Breast epithelium (tissue), 4 donors: Measurements from ENCODE around the gene PTPN9. TPM values are rescaled to one million over a fixed set of nuclear protein-coding genes. Genes with fewer than 3 reads are reported as not detected.
"Not testable (repeated sequence)": the region's sequence is repeated elsewhere in the genome, so short reads cannot be mapped to it uniquely, and the experiment has no call there.

Experiments used
- DNase-seq, 2 donors: peaks; one replicate each; pipeline ENCODE4 v3.0.0-alpha.2; 2019; ENCODE audit warnings: low spot score in 2 of 2
- H3K27ac ChIP-seq, 2 donors: fragments of 200-600 bp; sonication (generic) in 1 of 2; one replicate each; pipeline ENCODE4 v1.5.1; 2016 to 2019; ENCODE audit warnings: mild to moderate bottlenecking in 1 of 2
- H3K27me3 ChIP-seq, 2 donors: fragments of 200-600 bp; sonication (generic) in 1 of 2; one replicate each; pipeline versions ENCODE4 v1.5.1 to v1.6.0; 2017 to 2019; ENCODE audit warnings: control low read depth in 1 of 2, mild to moderate bottlenecking in 1 of 2
- H3K36me3 ChIP-seq: fragments of 200-600 bp; one replicate; pipeline ENCODE4 v1.5.1; 2019
- H3K4me1 ChIP-seq, 2 donors: fragments of 200-600 bp; sonication (generic); one replicate each; pipeline ENCODE4 v1.5.1; 2016 to 2019; ENCODE audit warnings: control low read depth in 1 of 2
- H3K4me3 ChIP-seq, 3 donors: fragments of 200-600 bp; sonication (generic); 1 replicate in 2 of 3; 2 replicates in 1 of 3; pipeline ENCODE4 v1.5.1; 2016 to 2019; ENCODE audit warnings: mild to moderate bottlenecking in 3 of 3, moderate library complexity in 2 of 3
- H3K9me3 ChIP-seq, 2 donors: fragments of 200-600 bp; sonication (generic) in 1 of 2; one replicate each; pipeline ENCODE4 v1.5.1; 2016 to 2019; ENCODE audit warnings: control low read depth in 1 of 2
- POLR2A ChIP-seq: fragments of 450-650 bp; IDR thresholded peaks from one replicate; pipeline ENCODE4 v1.6.1; 2016; ENCODE audit warnings: antibody characterized with exemption, mild to moderate bottlenecking, moderate library complexity
- POLR2AphosphoS5 ChIP-seq, 3 donors: sonication (generic); formaldehyde crosslinking; IDR thresholded peaks; one replicate each; pipeline ENCODE4 v1.6.1; 2017; ENCODE audit warnings: antibody characterized with exemption in 3 of 3
- intact Hi-C: fragments of 100-400 bp; cut with DNase I; formaldehyde crosslinking; loops from one replicate; pipeline ENCODE4 v1.15.1; 2023; ENCODE audit warnings: low total_unique reads
- total RNA-seq, 3 donors: library from RNA; depleted of rRNA; stranded (reverse); fragments of >200 nt; gene quantifications; one replicate each; pipeline ENCODE4 v1.1.0, GENCODE V29; 2016
- TF ChIP-seq, protein P1 (sequence below), 3 donors: fragments of 450-650 bp; IDR thresholded peaks; one replicate each; pipeline ENCODE4 v1.5.1; 2016 to 2017; ENCODE audit warnings: antibody characterized with exemption in 3 of 3, mild to moderate bottlenecking in 3 of 3, moderate library complexity in 3 of 3

The PTPN9 gene
- total RNA-seq, 3 donors from 2014 or later = 16.2 to 23.9 (median 19.9) TPM

DNA sequence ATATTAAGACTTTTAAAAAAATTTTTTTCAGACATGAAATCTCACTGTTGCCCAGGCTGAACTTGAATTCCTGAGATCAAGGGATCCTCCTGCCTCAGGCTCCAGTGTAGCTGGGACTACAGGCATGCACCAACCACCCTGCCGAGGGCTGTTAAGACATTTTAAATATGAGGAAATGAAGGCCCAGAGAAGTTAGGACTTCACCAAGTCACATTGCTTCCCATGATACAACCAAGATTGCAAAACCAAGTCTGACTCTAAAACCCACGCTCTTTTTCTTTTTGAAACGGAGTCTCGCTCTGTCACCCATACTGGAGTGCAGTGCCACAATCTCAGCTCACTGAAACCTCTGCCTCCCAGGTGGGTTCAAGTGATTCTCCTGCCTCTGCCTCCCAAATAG is 28.0 kb downstream of the PTPN9 start:
- H3K4me1 ChIP-seq = no peaks in the 10 kb centered on the region
- no peaks in the 10 kb centered on the region for H3K36me3 ChIP-seq
- DNase-seq = no peak
- intact Hi-C loops = no loop called here
- H3K4me3 ChIP-seq = no peak overlapping the region
- H3K9me3 ChIP-seq = no peaks in the 10 kb centered on the region
- H3K27me3 ChIP-seq = no peaks in the 10 kb centered on the region
- TF ChIP-seq, protein P1, sequence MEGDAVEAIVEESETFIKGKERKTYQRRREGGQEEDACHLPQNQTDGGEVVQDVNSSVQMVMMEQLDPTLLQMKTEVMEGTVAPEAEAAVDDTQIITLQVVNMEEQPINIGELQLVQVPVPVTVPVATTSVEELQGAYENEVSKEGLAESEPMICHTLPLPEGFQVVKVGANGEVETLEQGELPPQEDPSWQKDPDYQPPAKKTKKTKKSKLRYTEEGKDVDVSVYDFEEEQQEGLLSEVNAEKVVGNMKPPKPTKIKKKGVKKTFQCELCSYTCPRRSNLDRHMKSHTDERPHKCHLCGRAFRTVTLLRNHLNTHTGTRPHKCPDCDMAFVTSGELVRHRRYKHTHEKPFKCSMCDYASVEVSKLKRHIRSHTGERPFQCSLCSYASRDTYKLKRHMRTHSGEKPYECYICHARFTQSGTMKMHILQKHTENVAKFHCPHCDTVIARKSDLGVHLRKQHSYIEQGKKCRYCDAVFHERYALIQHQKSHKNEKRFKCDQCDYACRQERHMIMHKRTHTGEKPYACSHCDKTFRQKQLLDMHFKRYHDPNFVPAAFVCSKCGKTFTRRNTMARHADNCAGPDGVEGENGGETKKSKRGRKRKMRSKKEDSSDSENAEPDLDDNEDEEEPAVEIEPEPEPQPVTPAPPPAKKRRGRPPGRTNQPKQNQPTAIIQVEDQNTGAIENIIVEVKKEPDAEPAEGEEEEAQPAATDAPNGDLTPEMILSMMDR (IDR thresholded peaks at IDR 0.05) = no peak
- no peak for TF ChIP-seq POLR2AphosphoS5 (IDR thresholded peaks at IDR 0.05)
- no peak for TF ChIP-seq POLR2A
- no peak overlapping the region for H3K27ac ChIP-seq

DNA sequence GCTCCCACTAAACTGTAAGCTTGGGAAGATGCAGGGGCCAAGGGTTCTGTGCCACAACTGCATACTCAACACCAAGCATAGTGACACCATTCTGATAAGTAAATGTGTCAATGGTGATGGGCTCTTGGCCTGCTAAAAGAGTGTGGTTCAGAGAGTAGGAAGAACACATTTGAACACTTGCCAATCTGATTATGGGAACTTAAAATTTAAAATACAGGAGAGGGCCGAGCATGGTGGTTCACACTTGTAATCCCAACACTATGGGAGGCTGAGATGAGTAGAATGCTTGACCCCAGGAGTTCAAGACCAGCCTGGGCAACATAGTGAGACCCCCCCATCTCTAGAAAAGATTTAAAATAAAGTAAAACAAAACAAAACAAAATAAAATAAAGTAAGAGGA is 34.1 kb downstream of the PTPN9 start:
- DNase-seq = no peak
- Histone ChIP-seq H3K4me3 (no peak overlapping the region), H3K9me3 (no peaks in the 10 kb centered on the region), H3K27ac (no peak overlapping the region), H3K4me1 (no peaks in the 10 kb centered on the region), H3K27me3 (no peaks in the 10 kb centered on the region), H3K36me3 (no peaks in the 10 kb centered on the region)
- TF ChIP-seq POLR2A = no peak
- intact Hi-C loops = no loop called here

DNA sequence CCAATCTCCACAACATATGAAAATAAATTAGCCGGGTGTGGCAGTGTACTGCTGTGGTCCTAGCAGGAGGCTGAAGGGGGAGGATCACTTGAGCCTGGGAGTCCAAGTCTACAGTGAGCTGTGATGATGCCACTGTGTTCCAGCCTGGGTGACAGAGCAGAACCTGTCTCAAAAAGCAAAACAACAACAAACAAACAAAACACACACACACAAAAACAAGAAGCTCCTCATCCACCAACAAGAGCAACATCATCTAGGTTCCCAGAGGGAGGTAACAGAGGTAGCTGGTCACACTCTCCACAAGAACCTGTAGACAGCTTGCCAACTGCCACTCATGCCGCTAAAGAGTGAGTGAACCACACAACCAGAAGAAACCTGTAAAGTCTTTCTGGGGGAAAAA is 34.8 kb downstream of the PTPN9 start:
- Histone ChIP-seq H3K4me3 (no peak overlapping the region), H3K36me3 (no peaks in the 10 kb centered on the region), H3K27ac (peak overlapping the region in 1 of 2 donors; percentile 9), H3K4me1 (no peaks in the 10 kb centered on the region), H3K9me3 (no peaks in the 10 kb centered on the region), H3K27me3 (no peaks in the 10 kb centered on the region)
- no peak for TF ChIP-seq POLR2A
- TF ChIP-seq, protein P1 (IDR thresholded peaks at IDR 0.05) = no peak
- no peak for TF ChIP-seq POLR2AphosphoS5 (IDR thresholded peaks at IDR 0.05)
- DNase-seq = no peak
- intact Hi-C loops = no loop called here

DNA sequence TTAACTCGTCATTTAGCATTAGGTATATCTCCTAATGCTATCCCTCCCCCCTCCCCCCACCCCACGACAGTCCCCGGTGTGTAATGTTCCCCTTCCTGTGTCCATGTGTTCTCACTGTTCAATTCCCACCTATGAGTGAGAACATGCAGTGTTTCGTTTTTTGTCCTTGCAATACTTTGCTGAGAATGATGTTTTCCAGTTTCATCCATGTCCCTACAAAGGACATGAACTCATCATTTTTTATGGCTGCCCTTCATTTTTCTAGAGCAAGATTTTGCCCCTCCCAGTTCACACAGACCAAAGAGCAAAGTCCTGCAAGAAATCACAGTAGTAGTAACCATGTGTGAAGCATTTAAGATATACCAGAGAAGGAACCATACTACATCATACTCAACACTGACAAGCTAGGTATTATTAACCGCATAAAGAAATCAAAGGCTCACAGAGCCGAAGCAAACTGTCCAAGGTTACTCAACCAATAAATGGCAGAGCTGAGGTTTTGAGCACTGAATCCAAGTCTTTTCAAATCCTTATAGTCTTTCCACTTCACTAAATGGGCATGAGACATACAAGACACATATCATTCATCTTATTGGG is 36.1 kb downstream of the PTPN9 start:
- peak overlapping the region in 1 of 2 donors; percentile 23 for H3K27ac ChIP-seq
- H3K9me3 ChIP-seq, H3K4me3 ChIP-seq, DNase-seq, H3K4me1 ChIP-seq, H3K27me3 ChIP-seq, intact Hi-C loops, H3K36me3 ChIP-seq: not testable (repeated sequence)

DNA sequence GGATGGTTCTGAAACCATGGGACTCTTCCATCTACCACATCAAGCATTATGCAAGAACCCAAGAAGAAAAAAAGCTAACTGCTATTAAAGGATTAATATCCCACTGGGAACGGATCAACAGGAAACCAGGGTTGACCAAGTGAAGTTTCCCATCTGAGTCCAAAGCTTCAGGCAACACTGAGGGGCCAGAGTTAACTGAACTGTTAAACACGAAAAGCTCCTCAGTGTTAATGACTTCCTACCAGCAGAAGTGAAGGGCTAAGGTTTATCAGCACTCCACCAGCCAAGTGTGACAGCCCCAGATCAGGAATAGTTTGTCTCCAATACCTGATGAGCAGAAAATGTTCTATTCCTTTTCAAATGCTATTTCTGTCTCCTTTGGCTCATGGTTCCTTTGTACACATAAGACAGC is 36.7 kb downstream of the PTPN9 start:
- Histone ChIP-seq H3K27ac (peak overlapping the region in 1 of 2 donors; percentile 23), H3K4me1 (no peaks in the 10 kb centered on the region), H3K4me3 (no peak overlapping the region), H3K9me3 (no peaks in the 10 kb centered on the region), H3K27me3 (no peaks in the 10 kb centered on the region), H3K36me3 (no peaks in the 10 kb centered on the region)
- DNase-seq = no peak
- intact Hi-C loops = no loop called here
- TF ChIP-seq, protein P1 (IDR thresholded peaks at IDR 0.05) = no peak
- TF ChIP-seq POLR2AphosphoS5 (IDR thresholded peaks at IDR 0.05) (no peak), POLR2A (no peak)

DNA sequence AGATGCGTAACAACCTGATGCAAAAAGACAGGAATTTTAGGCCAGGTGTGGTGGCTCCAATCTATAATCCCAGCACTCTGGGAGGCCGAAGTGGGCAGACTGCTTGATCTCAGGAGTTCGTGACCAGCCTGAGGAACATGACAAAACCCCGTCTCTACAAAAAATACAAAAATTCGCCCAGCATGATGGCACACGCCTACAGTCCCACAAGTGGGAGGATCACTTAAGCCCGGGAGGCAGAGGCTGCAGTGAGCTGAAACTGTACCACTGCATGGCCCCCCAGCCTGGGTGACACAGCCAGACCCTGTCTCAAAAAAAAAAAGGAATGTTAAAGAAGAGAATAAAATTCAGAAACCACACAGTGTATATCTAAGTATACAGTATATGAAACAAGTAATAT is 40.7 kb downstream of the PTPN9 start:
- TF ChIP-seq POLR2AphosphoS5 (IDR thresholded peaks at IDR 0.05) = no peak
- no peak for TF ChIP-seq POLR2A
- TF ChIP-seq, protein P1 (IDR thresholded peaks at IDR 0.05) = no peak
- Histone ChIP-seq H3K4me3 (no peak overlapping the region), H3K4me1 (no peaks in the 10 kb centered on the region), H3K27me3 (no peaks in the 10 kb centered on the region), H3K9me3 (no peaks in the 10 kb centered on the region), H3K36me3 (no peaks in the 10 kb centered on the region), H3K27ac (no peak overlapping the region)
- DNase-seq = no peak
- intact Hi-C loops = no loop called here
